ENCODE results near the gene RAMAC.

- no peak for TF ChIP-seq CTCF (IDR thresholded peaks at IDR 0.05)
- TF ChIP-seq POLR2A (IDR thresholded peaks at IDR 0.05): no peak
Measured at GRCh38 chr15:82960766-82961165, 25.2 kb upstream of the RAMAC start.
